GM23248 (cell line): ENCODE measurements around the gene NFIA.

ENCODE experiments used
- EZH2 ChIP-seq: fragments of 200-600 bp; sonication (generic); IDR thresholded peaks from 2 replicates; pipeline ENCODE4 v1.6.1; 2018; ENCODE audit warnings: antibody characterized with exemption, mild to moderate bottlenecking; ENCODE audit not compliant: insufficient read depth, poor library complexity, severe bottlenecking
- EZH2phosphoT487 ChIP-seq: fragments of 200-600 bp; sonication (generic); IDR thresholded peaks from 2 replicates; pipeline ENCODE4 v1.6.1; 2018; ENCODE audit warnings: antibody characterized with exemption, moderate library complexity, mild to moderate bottlenecking, low read depth; ENCODE audit not compliant: insufficient read depth

DNA sequence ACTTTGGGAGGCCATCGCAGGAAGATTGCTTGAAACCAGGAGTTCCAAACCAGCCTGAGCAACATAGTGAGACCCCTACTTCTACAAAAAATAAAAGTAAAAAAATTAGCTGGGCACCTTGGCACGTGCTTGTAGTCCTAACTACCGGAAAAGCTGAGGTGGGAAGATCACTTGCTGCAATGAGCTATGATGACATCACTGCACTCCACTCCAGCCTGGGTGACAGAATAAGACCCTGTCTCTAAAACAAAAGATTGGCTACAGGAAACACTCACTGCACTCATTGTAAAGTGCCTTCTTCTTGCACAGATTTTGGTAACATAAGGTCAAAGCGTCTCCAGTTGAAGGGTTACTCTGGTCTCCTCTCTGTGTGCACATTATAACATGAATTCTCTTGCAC, 336.8 kb downstream of the NFIA start:
- TF ChIP-seq EZH2phosphoT487 (no peak), EZH2 (no peak)
